SK-N-SH treated with all-trans-retinoic acid at 6 μM for 48 hours (cell line): Measurements from ENCODE around the gene SYNGR1.

ENCODE experiments used
- ATAC-seq: fragments of 200-7000 bp; cut with Tn5 transposase; 3 replicates; pipeline ENCODE4 v1.9.1; 2020; ENCODE audit warnings: mild to moderate bottlenecking, moderate library complexity
- ARNTL ChIP-seq: fragments of 450-650 bp; formaldehyde crosslinking; IDR thresholded peaks from 2 replicates; pipeline ENCODE4 v1.5.0; 2020; ENCODE audit warnings: low read depth, mild to moderate bottlenecking, moderate library complexity, borderline replicate concordance
- BACH2 ChIP-seq: fragments of 250-450 bp; sonication (Bioruptor Pico); IDR thresholded peaks from 2 replicates; pipeline ENCODE4 v1.9.0; 2021; ENCODE audit warnings: mild to moderate bottlenecking, borderline replicate concordance
- CSDC2 ChIP-seq: fragments of 250-450 bp; sonication (Bioruptor Pico); IDR thresholded peaks from 2 replicates; pipeline ENCODE4 v1.5.0; 2020; ENCODE audit warnings: mild to moderate bottlenecking, moderate library complexity
- ESRRG ChIP-seq: fragments of 250-450 bp; sonication (Bioruptor Pico); IDR thresholded peaks from 2 replicates; pipeline ENCODE4 v1.6.1; 2021; ENCODE audit warnings: mild to moderate bottlenecking
- GLIS3 ChIP-seq: fragments of 250-450 bp; sonication (Bioruptor Pico); IDR thresholded peaks from 2 replicates; pipeline ENCODE4 v1.5.0; 2020; ENCODE audit warnings: mild to moderate bottlenecking, moderate library complexity
- ISL1 ChIP-seq: fragments of 250-450 bp; sonication (Bioruptor Pico); IDR thresholded peaks from 2 replicates; pipeline ENCODE4 v2.1.2; 2022; ENCODE audit warnings: mild to moderate bottlenecking, moderate library complexity
- OSR1 ChIP-seq: fragments of 250-450 bp; sonication (Bioruptor Pico); IDR thresholded peaks from 2 replicates; pipeline ENCODE4 v1.8.0; 2022; ENCODE audit warnings: moderate library complexity, mild to moderate bottlenecking, inconsistent platforms
- PPARA ChIP-seq: fragments of 250-450 bp; sonication (Bioruptor Pico); IDR thresholded peaks from 2 replicates; pipeline ENCODE4 v1.5.0; 2020; ENCODE audit warnings: mild to moderate bottlenecking, borderline replicate concordance
- RARB ChIP-seq: fragments of 250-450 bp; sonication (Bioruptor Pico); IDR thresholded peaks from 2 replicates; pipeline ENCODE4 v1.8.0; 2021; ENCODE audit warnings: mild to moderate bottlenecking, moderate library complexity
- TCF4 ChIP-seq: fragments of 250-450 bp; sonication (Bioruptor Pico); IDR thresholded peaks from 2 replicates; pipeline ENCODE4 v1.8.0; 2021; ENCODE audit warnings: mild to moderate bottlenecking, moderate library complexity, borderline replicate concordance
- TOX ChIP-seq: fragments of 250-450 bp; sonication (Bioruptor Pico); IDR thresholded peaks from 2 replicates; pipeline ENCODE4 v1.8.0; 2021; ENCODE audit warnings: mild to moderate bottlenecking, moderate library complexity, borderline replicate concordance
- ZC3H10 ChIP-seq: fragments of 250-450 bp; sonication (Bioruptor Pico); IDR thresholded peaks from 2 replicates; pipeline ENCODE4 v1.5.1; 2021; ENCODE audit warnings: mild to moderate bottlenecking, moderate library complexity
- ZFP3 ChIP-seq: fragments of 250-450 bp; sonication (Bioruptor Pico); IDR thresholded peaks from 2 replicates; pipeline ENCODE4 v1.5.0; 2020; ENCODE audit warnings: mild to moderate bottlenecking, moderate library complexity
- ZFP30 ChIP-seq: fragments of 450-650 bp; formaldehyde crosslinking; IDR thresholded peaks from 2 replicates; pipeline ENCODE4 v1.5.0; 2022; ENCODE audit warnings: mild to moderate bottlenecking, moderate library complexity
- ZNF565 ChIP-seq: fragments of 450-650 bp; formaldehyde crosslinking; conservative IDR thresholded peaks from 2 replicates; pipeline ENCODE4 v1.5.0; 2020; ENCODE audit warnings: low read depth, mild to moderate bottlenecking, moderate library complexity
- ZNF70 ChIP-seq: fragments of 450-650 bp; formaldehyde crosslinking; IDR thresholded peaks from 2 replicates; pipeline ENCODE4 v1.5.0; 2020; ENCODE audit warnings: mild to moderate bottlenecking, moderate library complexity
- ZNF8 ChIP-seq: fragments of 450-650 bp; formaldehyde crosslinking; IDR thresholded peaks from 2 replicates; pipeline ENCODE4 v1.5.0; 2020; ENCODE audit warnings: mild to moderate bottlenecking, moderate library complexity
- TF ChIP-seq, protein P1 (sequence below): fragments of 250-450 bp; sonication (Bioruptor Pico); IDR thresholded peaks from 2 replicates; pipeline ENCODE4 v1.8.0; 2021; ENCODE audit warnings: low read depth, mild to moderate bottlenecking, moderate library complexity, borderline replicate concordance
- TF ChIP-seq, protein P2 (sequence below): fragments of 250-450 bp; sonication (Bioruptor Pico); IDR thresholded peaks from 2 replicates; pipeline ENCODE4 v1.8.0; 2020; ENCODE audit warnings: mild to moderate bottlenecking, moderate library complexity, borderline replicate concordance
- TF ChIP-seq, protein P3 (sequence below): fragments of 250-450 bp; sonication (Bioruptor Pico); IDR thresholded peaks from 2 replicates; pipeline ENCODE4 v1.5.1; 2020; ENCODE audit warnings: low read depth, mild to moderate bottlenecking, moderate library complexity
- TF ChIP-seq, protein P4 (sequence below): fragments of 250-450 bp; sonication (Bioruptor Pico); IDR thresholded peaks from 2 replicates; pipeline ENCODE4 v1.5.0; 2020; ENCODE audit warnings: mild to moderate bottlenecking, moderate library complexity
- TF ChIP-seq, protein P5 (sequence below): fragments of 250-450 bp; sonication (Bioruptor Pico); IDR thresholded peaks from 2 replicates; pipeline ENCODE4 v1.5.1; 2021; ENCODE audit warnings: mild to moderate bottlenecking, moderate library complexity

Gene SYNGR1

DNA sequence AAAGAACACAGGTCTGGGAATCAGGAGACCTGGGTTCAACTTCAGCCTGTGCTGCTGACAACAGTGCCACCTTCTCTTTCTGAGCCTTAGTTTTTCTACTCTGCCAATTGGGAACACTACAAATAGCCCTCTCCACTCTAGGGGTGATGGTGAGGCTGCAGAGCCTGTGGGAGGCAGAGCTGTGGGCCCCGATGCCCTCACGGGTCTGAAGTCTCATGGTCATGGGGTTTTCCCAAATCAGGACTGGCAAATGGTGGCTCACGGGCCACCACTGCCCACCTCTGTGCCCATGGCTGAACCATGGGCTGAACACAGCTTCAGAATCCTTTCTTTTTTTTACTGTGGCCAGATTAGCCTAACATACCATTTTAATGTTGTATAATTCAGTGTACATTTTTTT, 19.8 kb downstream of the SYNGR1 start:
- ATAC-seq = no peak
- TF ChIP-seq ZFP3 = no peak
- TF ChIP-seq ZC3H10 (CRISPR knock-in tag) = no peak
- no peak for TF ChIP-seq ZFP30 (CRISPR knock-in tag)
- TF ChIP-seq, protein P1, sequence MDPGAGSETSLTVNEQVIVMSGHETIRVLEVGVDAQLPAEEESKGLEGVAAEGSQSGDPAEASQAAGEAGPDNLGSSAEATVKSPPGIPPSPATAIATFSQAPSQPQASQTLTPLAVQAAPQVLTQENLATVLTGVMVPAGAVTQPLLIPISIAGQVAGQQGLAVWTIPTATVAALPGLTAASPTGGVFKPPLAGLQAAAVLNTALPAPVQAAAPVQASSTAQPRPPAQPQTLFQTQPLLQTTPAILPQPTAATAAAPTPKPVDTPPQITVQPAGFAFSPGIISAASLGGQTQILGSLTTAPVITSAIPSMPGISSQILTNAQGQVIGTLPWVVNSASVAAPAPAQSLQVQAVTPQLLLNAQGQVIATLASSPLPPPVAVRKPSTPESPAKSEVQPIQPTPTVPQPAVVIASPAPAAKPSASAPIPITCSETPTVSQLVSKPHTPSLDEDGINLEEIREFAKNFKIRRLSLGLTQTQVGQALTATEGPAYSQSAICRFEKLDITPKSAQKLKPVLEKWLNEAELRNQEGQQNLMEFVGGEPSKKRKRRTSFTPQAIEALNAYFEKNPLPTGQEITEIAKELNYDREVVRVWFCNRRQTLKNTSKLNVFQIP (CRISPR knock-in tag) = no peak
- no peak for TF ChIP-seq ZNF70 (CRISPR knock-in tag)
- TF ChIP-seq, protein P2, sequence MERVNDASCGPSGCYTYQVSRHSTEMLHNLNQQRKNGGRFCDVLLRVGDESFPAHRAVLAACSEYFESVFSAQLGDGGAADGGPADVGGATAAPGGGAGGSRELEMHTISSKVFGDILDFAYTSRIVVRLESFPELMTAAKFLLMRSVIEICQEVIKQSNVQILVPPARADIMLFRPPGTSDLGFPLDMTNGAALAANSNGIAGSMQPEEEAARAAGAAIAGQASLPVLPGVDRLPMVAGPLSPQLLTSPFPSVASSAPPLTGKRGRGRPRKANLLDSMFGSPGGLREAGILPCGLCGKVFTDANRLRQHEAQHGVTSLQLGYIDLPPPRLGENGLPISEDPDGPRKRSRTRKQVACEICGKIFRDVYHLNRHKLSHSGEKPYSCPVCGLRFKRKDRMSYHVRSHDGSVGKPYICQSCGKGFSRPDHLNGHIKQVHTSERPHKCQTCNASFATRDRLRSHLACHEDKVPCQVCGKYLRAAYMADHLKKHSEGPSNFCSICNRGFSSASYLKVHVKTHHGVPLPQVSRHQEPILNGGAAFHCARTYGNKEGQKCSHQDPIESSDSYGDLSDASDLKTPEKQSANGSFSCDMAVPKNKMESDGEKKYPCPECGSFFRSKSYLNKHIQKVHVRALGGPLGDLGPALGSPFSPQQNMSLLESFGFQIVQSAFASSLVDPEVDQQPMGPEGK = no peak
- TF ChIP-seq, protein P3, sequence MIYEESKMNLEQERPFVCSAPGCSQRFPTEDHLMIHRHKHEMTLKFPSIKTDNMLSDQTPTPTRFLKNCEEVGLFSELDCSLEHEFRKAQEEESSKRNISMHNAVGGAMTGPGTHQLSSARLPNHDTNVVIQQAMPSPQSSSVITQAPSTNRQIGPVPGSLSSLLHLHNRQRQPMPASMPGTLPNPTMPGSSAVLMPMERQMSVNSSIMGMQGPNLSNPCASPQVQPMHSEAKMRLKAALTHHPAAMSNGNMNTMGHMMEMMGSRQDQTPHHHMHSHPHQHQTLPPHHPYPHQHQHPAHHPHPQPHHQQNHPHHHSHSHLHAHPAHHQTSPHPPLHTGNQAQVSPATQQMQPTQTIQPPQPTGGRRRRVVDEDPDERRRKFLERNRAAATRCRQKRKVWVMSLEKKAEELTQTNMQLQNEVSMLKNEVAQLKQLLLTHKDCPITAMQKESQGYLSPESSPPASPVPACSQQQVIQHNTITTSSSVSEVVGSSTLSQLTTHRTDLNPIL (CRISPR knock-in tag) = no peak
- no peak for TF ChIP-seq GLIS3 (CRISPR knock-in tag)
- TF ChIP-seq ARNTL (CRISPR knock-in tag) = no peak
- no peak for TF ChIP-seq TCF4 (CRISPR knock-in tag)
- TF ChIP-seq PPARA (CRISPR knock-in tag) = no peak
- no peak for TF ChIP-seq TOX (CRISPR knock-in tag)
- no peak for TF ChIP-seq ZNF565 (CRISPR knock-in tag)
- no peak for TF ChIP-seq ZNF8 (CRISPR knock-in tag)
- TF ChIP-seq ISL1 (CRISPR knock-in tag) = no peak
- TF ChIP-seq, protein P4, sequence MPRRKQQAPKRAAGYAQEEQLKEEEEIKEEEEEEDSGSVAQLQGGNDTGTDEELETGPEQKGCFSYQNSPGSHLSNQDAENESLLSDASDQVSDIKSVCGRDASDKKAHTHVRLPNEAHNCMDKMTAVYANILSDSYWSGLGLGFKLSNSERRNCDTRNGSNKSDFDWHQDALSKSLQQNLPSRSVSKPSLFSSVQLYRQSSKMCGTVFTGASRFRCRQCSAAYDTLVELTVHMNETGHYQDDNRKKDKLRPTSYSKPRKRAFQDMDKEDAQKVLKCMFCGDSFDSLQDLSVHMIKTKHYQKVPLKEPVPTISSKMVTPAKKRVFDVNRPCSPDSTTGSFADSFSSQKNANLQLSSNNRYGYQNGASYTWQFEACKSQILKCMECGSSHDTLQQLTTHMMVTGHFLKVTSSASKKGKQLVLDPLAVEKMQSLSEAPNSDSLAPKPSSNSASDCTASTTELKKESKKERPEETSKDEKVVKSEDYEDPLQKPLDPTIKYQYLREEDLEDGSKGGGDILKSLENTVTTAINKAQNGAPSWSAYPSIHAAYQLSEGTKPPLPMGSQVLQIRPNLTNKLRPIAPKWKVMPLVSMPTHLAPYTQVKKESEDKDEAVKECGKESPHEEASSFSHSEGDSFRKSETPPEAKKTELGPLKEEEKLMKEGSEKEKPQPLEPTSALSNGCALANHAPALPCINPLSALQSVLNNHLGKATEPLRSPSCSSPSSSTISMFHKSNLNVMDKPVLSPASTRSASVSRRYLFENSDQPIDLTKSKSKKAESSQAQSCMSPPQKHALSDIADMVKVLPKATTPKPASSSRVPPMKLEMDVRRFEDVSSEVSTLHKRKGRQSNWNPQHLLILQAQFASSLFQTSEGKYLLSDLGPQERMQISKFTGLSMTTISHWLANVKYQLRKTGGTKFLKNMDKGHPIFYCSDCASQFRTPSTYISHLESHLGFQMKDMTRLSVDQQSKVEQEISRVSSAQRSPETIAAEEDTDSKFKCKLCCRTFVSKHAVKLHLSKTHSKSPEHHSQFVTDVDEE (CRISPR knock-in tag) = no peak
- no peak for TF ChIP-seq BACH2 (CRISPR knock-in tag)
- TF ChIP-seq CSDC2 (CRISPR knock-in tag) = no peak
- TF ChIP-seq RARB (CRISPR knock-in tag) = no peak
- TF ChIP-seq ESRRG (CRISPR knock-in tag) = no peak

DNA sequence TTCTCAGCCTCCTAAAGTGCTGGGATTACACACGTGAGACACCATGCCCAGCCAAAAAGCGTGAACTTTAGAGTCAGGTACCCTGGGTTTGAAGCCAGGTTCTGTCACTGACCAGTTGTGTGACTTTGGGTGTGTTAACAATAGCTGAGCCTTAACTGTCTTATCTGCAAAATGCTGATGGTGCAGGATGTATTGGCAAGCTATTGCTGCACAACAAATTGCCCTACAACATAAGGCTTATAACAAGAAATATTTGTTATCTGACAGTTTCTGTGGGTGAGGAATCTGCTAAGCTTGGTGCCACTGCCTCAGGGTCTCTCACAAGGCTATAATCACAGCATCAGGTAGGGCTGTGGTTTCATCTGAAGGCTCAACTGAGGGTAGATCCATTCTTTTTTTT, 21.9 kb downstream of the SYNGR1 start:
- no peak for ATAC-seq
- no peak for TF ChIP-seq PPARA (CRISPR knock-in tag)
- no peak for TF ChIP-seq RARB (CRISPR knock-in tag)
- TF ChIP-seq ZFP30 (CRISPR knock-in tag) = no peak
- TF ChIP-seq ZNF565 (CRISPR knock-in tag) = no peak
- no peak for TF ChIP-seq ISL1 (CRISPR knock-in tag)
- TF ChIP-seq, protein P3 (CRISPR knock-in tag) = no peak
- TF ChIP-seq ZNF8 (CRISPR knock-in tag) = no peak
- no peak for TF ChIP-seq ZC3H10 (CRISPR knock-in tag)
- no peak for TF ChIP-seq TOX (CRISPR knock-in tag)
- TF ChIP-seq, protein P5, sequence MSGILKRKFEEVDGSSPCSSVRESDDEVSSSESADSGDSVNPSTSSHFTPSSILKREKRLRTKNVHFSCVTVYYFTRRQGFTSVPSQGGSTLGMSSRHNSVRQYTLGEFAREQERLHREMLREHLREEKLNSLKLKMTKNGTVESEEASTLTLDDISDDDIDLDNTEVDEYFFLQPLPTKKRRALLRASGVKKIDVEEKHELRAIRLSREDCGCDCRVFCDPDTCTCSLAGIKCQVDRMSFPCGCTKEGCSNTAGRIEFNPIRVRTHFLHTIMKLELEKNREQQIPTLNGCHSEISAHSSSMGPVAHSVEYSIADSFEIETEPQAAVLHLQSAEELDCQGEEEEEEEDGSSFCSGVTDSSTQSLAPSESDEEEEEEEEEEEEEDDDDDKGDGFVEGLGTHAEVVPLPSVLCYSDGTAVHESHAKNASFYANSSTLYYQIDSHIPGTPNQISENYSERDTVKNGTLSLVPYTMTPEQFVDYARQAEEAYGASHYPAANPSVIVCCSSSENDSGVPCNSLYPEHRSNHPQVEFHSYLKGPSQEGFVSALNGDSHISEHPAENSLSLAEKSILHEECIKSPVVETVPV (CRISPR knock-in tag) = no peak
- no peak for TF ChIP-seq ZFP3
- TF ChIP-seq, protein P1 (CRISPR knock-in tag) = no peak
- TF ChIP-seq CSDC2 (CRISPR knock-in tag) = no peak
- TF ChIP-seq OSR1 = no peak
- no peak for TF ChIP-seq ARNTL (CRISPR knock-in tag)
